Left ventricle myocardium superior (tissue), 1 donor: Measurements from ENCODE around the gene PTPRN2. TPM values are rescaled to one million over a fixed set of nuclear protein-coding genes. Genes with fewer than 3 reads are reported as not detected.
"Not testable (repeated sequence)": the region's sequence is repeated elsewhere in the genome, so short reads cannot be mapped to it uniquely, and the experiment has no call there.

Experiments used
- ATAC-seq: fragments of 200-7000 bp; cut with Tn5 transposase; one replicate; pipeline ENCODE4 v1.9.1; 2020; ENCODE audit warnings: mild to moderate bottlenecking, moderate library complexity
- DNase-seq: peaks from one replicate; pipeline ENCODE4 v3.0.0-alpha.2; 2020
- intact Hi-C: fragments of 100-400 bp; cut with micrococcal nuclease; formaldehyde crosslinking; loops from one replicate; pipeline ENCODE4 v1.11.0; 2022
- total RNA-seq: library from RNA; stranded (reverse); fragmentation: NEBNext Ultra II Directional; extraction: Animal tissue kit (Norgen Biotek cat#: 25700); gene quantifications from one replicate; pipeline ENCODE4 v1.2.1, GENCODE V29; 2021
- donor health status: DM: no; HTN: yes; CAD: no; lungs with severe emphysema.

Gene PTPRN2
- total RNA-seq, 1 donor from 2014 or later: 1.3 TPM

DNA sequence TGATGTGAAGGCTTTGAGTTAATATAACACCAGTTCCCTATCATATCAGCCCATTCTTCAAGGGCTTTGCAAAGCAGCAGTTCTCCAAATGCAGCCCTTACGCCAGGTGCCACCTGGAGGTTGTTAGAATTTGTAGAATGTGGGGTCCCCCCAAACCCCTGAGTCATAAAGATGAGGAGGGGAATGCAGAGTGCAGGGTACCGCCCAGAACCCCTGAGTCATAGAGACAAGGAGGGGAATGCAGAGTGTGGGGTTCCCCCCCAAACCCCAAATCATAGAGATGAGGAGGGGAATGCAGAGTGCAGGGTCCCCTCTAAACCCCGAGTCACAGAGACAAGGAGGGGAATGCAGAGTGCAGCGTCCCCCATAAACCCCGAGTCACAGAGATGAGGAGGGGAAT is 605.8 kb downstream of the PTPRN2 start:
- DNase-seq (no peak), ATAC-seq (no peak)
- intact Hi-C loops: no loop called here

DNA sequence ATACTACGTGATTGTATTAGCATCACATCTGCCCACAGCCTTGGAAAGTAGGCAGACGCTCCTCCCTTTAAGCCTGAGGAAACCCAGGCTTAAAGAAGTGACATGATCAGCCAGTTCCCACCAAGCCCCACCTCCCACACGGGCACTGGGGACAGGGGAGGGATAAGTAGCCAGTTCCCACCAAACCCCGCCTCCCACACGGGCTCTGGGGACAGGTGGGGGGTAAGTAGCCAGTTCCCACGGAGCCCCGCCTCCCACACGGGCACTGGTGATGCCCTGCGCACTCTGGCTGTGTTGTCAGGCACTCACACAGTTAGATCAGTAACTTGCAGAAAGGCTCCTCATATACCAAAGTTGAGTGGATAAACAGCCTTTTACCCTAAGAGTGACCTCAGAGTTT is 606.8 kb downstream of the PTPRN2 start:
- intact Hi-C loops: no loop called here
- no peak for ATAC-seq
- DNase-seq: no peak

DNA sequence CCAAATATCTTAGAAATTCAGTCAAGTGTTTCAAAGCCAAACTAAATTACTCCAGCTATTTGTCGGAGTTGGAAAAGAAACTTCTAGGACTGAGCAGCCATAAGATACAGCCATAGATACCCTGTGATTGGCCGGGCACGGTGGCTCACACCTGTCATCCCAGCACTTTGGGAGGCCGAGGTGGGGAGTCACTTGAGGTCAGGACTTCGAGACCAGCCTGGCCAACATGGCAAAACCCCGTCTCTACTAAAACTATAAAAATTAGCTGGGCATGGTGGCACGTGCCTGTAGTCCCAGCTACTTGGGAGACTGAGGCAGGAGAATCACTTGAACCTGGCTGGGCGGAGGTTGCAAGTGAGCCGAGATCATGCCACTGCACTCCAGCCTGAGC is 607.3 kb downstream of the PTPRN2 start:
- DNase-seq, intact Hi-C loops, ATAC-seq: not testable (repeated sequence)

DNA sequence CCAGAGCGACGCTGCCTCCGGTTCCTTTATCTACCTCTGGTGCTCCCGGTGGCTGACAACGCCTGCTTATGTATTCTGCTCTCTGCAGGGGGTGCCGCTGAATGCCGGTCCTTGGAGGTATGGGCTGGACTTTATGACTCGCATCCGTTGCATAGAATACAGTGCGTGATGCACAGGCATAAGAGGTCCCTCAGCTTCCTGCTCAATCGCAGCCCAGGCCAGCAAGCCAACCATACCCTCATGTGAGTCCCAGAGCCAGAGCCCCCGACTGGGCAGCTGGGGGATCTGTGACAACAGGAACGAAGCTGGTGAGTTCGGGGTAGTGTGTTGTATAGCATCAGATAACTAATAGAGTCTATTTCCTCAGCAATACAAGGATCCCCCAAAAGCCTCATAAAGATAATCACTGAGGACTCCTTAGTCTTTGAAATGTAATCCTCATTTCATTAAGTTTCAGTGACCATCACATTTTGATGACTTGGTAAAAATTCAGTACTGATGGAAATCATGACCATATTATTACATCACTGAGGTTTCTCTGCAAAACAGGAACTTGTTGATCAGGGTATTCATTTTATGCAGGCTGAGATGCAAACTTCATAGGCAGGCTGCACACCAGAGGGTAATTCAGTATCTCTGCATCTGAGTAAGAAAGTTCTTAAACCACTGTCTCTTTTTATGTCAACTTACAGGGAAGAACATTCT is 607.8 kb downstream of the PTPRN2 start:
- DNase-seq: no peak
- no peak for ATAC-seq
- intact Hi-C loops: no loop called here

DNA sequence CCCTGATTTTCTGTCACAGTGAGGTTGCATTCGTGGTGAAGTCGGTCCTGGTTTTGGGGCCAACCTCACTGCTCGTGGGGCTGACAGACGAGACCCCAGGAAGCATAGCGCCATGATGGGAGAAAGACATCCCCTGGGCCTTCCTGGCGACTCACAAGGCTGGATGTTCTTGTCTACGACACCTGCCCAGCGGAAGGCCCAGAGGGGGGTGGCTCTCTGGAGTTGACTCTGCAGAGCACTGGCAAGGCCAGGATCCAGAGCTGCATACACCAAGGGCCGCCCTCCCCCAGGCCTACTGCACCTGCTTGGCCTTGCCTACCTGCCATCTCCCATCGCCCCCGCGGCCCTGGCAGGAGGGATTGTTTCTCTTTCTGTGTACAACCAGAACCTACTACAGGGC is 608.9 kb downstream of the PTPRN2 start:
- DNase-seq: no peak
- ATAC-seq: no peak
- intact Hi-C loops: no loop called here

DNA sequence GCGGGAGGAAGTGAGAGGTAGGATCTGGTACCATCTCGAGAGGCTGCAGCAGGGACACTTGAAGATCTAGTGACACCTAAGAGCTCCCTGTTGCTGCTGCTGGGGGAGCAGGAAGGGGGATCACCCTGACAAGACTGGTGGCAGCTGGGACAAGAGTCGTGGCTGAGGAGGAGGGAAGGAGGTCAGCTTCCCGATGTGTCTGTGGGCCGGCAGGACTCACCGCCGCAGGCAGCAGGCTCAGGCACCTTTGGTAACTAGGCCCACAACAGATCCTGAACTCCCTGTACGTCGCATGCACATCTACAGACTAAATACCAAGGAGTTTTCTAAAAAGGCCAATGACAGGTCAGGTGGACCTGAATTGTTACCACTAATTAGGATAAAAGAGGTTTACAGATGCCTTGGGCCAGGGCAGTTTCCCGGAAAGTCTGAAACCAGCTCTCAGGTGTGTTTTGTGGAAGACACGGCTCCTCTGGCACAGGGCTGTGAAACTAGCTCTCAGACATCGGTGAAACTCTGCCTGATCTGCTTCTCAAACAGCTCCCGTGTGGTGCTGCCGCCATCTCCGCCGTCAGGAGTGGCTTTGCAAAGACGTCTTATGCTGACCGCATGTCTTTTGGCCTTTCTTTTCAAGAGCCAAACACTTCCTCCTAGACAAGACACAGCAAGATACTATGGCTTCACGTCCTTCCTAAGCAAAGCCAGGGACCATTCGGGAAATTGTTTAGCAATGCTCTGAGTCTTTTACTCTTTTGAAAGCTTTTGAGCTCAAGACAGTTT is 609.7 kb downstream of the PTPRN2 start:
- ATAC-seq (no peak), DNase-seq (no peak)
- intact Hi-C loops: no loop called here

DNA sequence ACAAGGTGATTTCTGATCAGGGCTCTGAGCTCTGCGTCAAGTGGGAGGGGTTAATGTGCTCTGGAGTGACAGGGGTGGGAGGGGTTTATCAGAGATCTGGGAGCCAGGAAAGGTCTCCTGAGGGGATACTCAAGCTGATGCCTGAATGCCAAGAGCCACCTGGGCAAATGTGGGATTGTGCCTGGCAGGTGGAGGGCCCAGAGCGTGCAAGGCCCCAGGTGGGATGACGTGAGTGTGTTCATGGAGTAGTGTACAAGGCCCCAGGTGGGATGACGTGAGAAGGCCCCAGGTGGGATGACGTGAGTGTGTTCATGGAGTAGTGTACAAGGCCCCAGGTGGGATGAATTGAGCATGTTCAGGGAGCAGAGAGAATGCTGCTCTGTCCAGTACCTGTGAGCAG is 610.3 kb downstream of the PTPRN2 start:
- intact Hi-C loops: no loop called here
- DNase-seq (no peak), ATAC-seq (no peak)

DNA sequence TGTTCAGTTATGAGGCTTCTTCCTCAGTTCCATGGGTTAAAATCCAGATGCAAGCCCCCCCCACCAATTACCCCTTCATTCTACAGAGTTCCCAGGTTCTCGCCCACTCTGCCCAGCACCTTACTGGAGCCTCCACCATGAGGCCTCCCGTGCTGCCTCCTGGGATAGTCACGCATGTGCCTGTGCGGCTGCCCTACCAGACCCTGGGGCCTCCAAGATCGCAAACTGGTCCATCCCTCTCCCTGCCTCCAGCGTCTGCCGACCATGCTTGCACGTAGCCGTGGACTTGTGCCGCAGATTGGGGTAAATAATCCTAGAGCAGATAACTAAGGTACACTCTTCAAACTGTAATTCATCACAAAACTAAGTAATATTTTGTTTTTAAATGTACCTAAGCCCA is 611.2 kb downstream of the PTPRN2 start:
- intact Hi-C loops: no loop called here
- no peak for ATAC-seq
- no peak for DNase-seq

DNA sequence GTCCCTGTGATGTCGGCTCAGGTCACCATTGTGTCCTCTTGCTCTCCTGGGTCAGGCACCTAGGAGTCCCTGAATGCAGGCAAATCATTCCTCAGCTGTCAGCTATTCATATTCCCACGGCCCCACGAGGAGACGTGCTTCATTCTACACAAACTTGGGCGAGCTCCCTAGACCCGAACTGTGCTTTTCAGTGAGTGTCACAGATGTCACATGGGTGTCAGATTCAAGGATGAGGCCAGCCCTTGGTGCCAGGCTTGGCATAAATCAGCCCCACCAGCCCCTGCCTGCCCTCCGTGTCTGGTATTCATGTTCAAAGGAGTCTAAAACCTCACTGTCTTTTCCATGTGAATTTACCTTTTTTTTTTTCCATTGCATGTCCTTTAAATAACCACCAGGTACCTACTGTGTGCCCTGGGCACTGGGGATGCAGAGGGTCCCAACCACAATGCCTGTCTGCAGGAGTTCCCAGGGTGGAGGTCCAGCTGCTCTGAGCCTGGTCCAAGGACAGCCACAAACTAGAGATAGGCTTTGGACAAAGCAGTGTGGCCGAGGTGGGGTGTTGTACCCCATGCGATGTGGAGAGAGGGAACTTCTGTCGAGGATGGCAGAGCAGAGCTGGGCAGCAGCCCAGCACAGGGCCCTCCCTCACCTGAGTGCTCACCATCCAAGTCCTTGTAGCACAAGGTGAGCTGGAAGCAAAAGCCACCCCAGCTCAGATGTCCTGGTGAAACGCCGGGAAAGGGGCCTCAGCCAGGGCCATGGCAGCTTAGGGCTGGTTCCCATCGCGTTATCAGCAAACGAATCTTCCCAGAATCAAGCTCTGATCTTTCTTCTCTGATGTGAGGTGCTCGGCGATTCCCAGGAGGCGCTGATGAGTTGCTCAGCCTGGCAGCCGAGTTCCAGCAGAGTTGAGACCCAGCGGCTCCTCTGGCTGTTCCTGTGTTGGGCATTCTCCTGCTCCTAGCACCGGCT is 611.9 kb downstream of the PTPRN2 start:
- intact Hi-C loops: no loop called here
- no peak for ATAC-seq
- no peak for DNase-seq

DNA sequence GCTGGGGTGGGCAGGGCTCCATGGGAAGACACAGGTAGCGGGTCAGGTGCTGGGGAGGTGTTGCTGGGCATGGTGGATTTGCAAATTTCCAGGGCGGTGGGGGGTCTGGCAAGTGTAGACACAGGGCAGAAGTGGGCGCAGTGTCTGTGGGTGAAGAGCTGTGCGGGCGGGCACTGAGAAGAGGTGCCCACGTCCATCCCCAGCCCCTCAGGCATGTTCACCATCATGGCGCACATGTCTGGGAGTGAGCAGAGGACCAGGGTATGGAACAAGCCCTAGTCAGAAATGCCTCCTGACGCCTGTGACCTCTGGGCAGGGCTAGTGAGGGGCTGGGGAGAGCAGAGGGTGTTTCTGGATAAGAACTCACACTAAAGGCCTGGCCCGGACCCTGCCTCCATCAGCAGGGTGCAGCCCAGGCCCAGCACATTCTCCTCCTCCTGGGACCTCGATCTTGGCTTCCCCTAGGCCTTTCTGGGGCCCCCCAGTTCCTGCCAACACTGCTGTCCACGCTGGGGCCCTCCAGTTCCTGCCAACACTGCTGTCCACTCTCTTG is 612.9 kb downstream of the PTPRN2 start:
- intact Hi-C loops: no loop called here
- DNase-seq (no peak), ATAC-seq (no peak)

DNA sequence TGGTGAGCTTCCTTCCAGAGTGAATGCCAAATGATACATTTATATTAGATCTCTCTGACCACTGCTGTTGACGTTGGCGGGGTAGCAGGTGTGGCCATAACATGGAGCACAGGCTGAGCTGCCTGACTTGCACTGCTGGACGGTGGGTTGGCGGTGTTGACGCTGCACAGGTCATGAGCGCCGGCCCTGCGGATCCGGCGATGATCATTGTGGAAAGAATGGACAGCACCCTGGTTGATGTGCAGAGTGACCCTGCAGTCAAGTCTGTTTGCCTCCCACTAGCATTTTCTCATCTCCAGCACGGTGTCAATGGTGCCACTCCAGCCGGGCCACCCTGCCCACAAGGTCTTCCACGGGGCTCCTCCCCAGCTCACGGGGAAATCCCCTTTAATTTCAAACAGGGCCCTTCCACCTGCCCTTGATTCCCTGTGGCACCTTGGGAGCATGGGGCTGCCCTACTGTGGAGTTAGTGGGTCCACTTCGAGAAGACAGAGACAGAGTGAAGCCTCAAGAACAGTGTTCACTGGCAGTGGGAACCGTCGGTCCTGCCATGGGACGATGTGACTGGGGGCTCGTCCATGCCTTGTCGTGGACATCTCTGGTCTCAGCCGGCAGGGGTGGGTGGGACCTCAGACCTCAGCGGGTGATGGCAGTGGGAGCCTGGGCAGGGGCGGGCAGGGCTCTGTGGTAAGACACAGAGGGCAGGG is 613.5 kb downstream of the PTPRN2 start:
- intact Hi-C loops: no loop called here
- no peak for ATAC-seq

DNA sequence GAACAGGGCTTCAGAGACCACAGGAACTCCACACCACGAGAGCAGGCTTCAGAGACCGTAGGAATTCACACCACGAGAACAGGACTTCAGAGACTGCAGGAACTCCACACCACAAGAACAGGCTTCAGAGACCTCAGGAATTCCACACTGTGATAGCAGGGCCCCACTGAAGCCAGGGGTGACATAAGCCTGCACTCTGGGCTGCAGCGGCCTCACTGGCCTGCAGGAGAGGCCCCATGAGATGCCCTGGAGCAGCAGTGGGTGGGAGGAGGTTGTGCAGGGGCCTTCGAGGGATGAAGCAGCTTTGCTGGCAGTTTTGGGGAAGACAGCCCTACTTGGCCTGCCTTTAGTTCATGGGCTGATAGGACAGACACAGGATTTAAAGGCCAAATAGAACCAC is 614.7 kb downstream of the PTPRN2 start:
- intact Hi-C loops: no loop called here
- ATAC-seq (no peak), DNase-seq (no peak)

More for the DNA sequence above, 613.5 kb downstream of the PTPRN2 start:
- DNase-seq: no peak

DNA sequence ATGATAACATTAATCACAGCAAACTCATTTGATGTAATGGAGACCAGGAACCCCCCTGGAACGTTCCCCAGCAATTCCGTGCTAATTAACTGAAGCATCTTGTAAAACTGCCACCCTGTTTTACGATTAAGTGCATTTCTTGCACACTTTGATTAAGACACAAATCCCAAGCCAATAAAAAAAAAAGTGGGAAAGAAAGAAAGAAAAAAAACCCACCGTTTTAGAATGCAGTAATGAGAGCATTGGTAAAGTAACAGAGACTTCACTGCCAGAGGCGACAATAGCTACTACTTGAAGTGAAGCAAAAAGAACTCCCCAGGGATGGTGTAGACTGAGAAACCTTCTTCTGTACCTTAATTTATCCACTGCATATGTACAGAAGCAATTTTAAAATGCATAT is 616.1 kb downstream of the PTPRN2 start:
- intact Hi-C loops: no loop called here
- DNase-seq (no peak), ATAC-seq (no peak)

DNA sequence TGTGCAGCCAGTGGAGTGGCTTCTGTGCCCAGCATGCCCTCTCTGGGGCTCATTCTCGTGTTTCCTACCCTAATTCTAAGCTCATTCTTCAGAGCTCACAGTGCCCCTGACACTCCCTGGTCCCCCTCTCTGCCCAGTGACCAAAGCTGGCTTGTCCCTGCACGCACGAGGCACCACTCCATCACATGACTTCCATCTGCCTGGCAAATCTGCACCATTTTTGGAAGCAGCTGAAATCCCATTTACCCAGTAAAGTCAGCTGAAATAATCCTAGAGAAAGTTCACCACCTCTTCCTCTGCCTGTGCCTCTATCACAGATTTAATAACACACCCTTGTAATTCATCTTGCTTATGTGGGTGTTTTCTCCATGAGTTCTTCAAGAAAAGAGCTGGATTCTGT is 616.9 kb downstream of the PTPRN2 start:
- ATAC-seq (no peak), DNase-seq (no peak)
- intact Hi-C loops: no loop called here

DNA sequence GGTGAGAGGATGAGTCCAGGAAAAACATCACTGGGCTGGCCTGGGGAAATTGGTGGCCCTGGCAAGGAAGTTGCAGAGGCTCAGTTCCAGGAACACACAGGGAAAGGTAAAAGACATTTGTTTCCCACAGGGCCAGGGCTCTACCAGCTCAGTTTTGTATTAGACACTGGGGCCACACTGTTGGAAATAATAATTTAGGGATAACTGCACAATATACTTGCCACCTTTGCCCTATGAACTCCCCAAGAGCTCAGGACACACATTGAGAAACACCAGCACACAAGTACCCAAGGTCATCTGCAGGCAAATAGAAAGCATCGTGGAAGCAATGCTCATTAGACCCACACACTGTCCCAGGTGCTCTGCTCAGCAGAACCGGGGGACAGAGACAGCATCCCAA is 617.6 kb downstream of the PTPRN2 start:
- DNase-seq (no peak), ATAC-seq (no peak)
- intact Hi-C loops: no loop called here

DNA sequence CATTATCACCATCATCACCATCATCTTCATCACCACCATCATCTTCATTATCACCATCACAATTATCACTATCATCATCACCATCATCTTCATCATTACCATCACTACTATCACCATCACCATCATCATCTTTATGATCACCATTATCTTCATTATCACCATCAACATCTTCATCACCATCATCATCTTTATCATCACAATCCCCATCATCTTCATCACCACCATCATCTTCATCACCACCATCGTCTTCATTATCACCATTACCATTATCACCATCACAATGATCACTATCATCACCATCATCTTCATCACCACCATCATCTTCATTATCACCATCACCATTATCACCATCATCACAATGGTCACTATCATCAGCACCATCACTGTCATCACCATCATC is 621.1 kb downstream of the PTPRN2 start:
- intact Hi-C loops: no loop called here
- DNase-seq (no peak), ATAC-seq (no peak)

DNA sequence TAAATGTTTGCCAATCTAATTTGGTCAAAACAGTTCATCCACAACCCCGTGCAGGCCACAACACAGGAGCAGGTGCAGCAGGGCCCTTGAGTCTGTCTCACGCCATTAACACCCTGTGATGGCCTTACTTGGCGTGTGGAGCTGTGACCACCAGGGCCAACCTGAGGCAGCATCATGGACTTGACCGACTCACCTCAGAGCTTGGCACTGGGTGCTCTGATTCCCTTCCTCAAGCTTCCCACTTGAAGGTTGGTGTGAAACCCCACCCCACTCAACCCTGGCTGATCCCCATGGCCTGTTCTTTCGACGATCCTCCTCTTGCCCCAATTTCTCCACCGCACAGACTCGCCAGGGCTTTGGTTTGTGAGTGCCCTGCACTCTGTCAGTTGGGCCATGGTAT is 623.1 kb downstream of the PTPRN2 start:
- DNase-seq: no peak
- ATAC-seq: no peak

DNA sequence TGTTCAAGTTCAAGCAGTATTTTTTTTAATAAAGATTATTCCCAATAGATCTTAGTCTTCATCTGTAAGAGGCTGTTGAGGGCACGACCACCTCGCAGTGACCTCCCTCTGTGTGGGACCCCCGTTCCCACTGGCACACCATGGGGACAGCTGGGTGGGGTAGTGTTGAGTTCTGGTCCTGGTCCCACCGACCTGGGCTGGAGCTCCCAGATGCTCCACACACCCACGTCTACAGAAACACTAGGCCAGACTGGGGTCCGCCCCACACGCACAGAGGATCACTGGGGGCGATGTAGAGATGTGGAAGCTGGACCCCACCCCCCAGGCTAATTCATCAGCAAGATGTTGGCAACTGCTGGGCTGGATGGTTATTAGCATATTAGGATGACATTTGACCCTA is 623.6 kb downstream of the PTPRN2 start:
- DNase-seq (no peak), ATAC-seq (no peak)
- intact Hi-C loops: no loop called here

More for the DNA sequence above, 623.1 kb downstream of the PTPRN2 start:
- intact Hi-C loops: no loop called here

DNA sequence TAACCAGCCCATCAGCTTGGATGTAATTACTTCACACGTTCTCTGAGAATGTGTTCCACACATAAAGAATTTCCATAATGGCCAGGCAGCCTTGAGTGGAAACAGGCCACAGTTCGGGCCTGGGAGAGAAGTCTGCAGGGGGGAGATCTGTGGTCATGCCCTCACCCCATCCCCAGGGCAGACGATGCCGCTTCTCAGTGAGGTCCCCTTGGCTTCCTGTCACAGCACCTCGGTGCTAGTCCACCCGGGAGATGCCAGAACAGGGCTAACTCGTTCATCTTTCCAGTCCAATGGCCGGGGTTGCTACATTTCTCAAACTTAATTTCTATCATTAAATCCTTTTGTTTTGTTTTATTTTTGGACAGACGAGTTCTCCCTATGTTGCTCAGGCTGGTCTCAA is 624.1 kb downstream of the PTPRN2 start:
- ATAC-seq: no peak
- DNase-seq: no peak
- intact Hi-C loops: no loop called here
